ENCODE results near the gene PMM2.
"Not testable (repeated sequence)": the region's sequence is repeated elsewhere in the genome, so short reads cannot be mapped to it uniquely, and the experiment has no call there.

PMM2 gene

GRCh38 chr16:8869212-8869987, 71.8 kb downstream of the PMM2 start:
- DNase-seq: no peak

GRCh38 chr16:8869988-8870241, 72.3 kb downstream of the PMM2 start:
- not testable (repeated sequence) for DNase-seq

- DNase-seq: no peak
Observed at GRCh38 chr16:8872071-8872470, 74.4 kb downstream of the PMM2 start.

- DNase-seq: no peak
Observed at GRCh38 chr16:8872967-8873865, 75.6 kb downstream of the PMM2 start.

- DNase-seq: not testable (repeated sequence)
Observed at GRCh38 chr16:8873866-8874195, 76.2 kb downstream of the PMM2 start.

GRCh38 chr16:8874388-8874787, 76.7 kb downstream of the PMM2 start:
- no peak for DNase-seq

- DNase-seq: not testable (repeated sequence)
Observed at GRCh38 chr16:8875317-8875716, 77.7 kb downstream of the PMM2 start.

GRCh38 chr16:8877894-8878522, 80.4 kb downstream of the PMM2 start:
- no peak for DNase-seq

GRCh38 chr16:8878523-8878911, 80.9 kb downstream of the PMM2 start:
- no peak for DNase-seq

- no peak for DNase-seq
Observed at GRCh38 chr16:8880839-8881510, 83.3 kb downstream of the PMM2 start.

- DNase-seq: no peak
Observed at GRCh38 chr16:8882041-8882617, 84.5 kb downstream of the PMM2 start, which contains the start of gene LITAFD. LITAFD (plus strand) TSS chr16:8882351; CDS start chr16:8884356, 2,005 bp downstream.

GRCh38 chr16:8882725-8883377, 85.2 kb downstream of the PMM2 start:
- no peak for DNase-seq

GRCh38 chr16:8885674-8886592, 88.3 kb downstream of the PMM2 start:
- DNase-seq: no peak

GRCh38 chr16:8886593-8887430, 89.2 kb downstream of the PMM2 start:
- DNase-seq: no peak

- no peak for DNase-seq
Observed at GRCh38 chr16:8887431-8887765, 89.8 kb downstream of the PMM2 start.

- DNase-seq: no peak
Observed at GRCh38 chr16:8887952-8888560, 90.4 kb downstream of the PMM2 start.

GRCh38 chr16:8888951-8889892, 91.6 kb downstream of the PMM2 start:
- DNase-seq: no peak

- no peak for DNase-seq
Observed at GRCh38 chr16:8889893-8890548, 92.4 kb downstream of the PMM2 start.
